Keratinocyte (primary cell): Measurements from ENCODE around the gene SUOX. TPM values are rescaled to one million over a fixed set of nuclear protein-coding genes. Genes with fewer than 3 reads are reported as not detected.

Experiments used
- DNase-seq: peaks from one replicate; pipeline ENCODE4 v3.0.0-alpha.2; 2011; ENCODE audit warnings: low read depth, missing footprints, low spot score
- FAIRE-seq: peaks from 2 replicates; lab custom pipeline; 2011; peaks lifted over from hg19 to GRCh38; lab: Jason Lieb, UNC
- H2AFZ ChIP-seq: 2 replicates; pipeline ENCODE4 v1.6.0; 2012; ENCODE audit warnings: low read length, control low read depth, inconsistent platforms; ENCODE audit not compliant: control insufficient read depth
- H3K27ac ChIP-seq: 2 replicates; pipeline ENCODE4 v1.5.1; 2011; ENCODE audit warnings: low read length; ENCODE audit not compliant: control insufficient read depth, insufficient read depth
- H3K27me3 ChIP-seq: 3 replicates; pipeline ENCODE4 v1.6.0; 2011; ENCODE audit warnings: low read length; ENCODE audit not compliant: control insufficient read depth, insufficient read depth; ENCODE audit errors: extremely low read depth
- H3K36me3 ChIP-seq, 2 experiments: 2 replicates in 1 of 2; 3 replicates in 1 of 2; pipeline ENCODE4 v1.5.1; 2011; ENCODE audit warnings: low read length in 2 of 2, mild to moderate bottlenecking in 1 of 2; ENCODE audit not compliant: control insufficient read depth in 2 of 2, insufficient read depth in 2 of 2; ENCODE audit errors: extremely low read depth in 1 of 2
- H3K4me1 ChIP-seq: 3 replicates; pipeline ENCODE4 v1.5.1; 2011; ENCODE audit warnings: low read length; ENCODE audit not compliant: control insufficient read depth, insufficient read depth; ENCODE audit errors: extremely low read depth
- H3K4me2 ChIP-seq: 3 replicates; pipeline ENCODE4 v1.6.0; 2011; ENCODE audit warnings: low read depth, low read length; ENCODE audit not compliant: control insufficient read depth, insufficient read depth; ENCODE audit errors: extremely low read depth
- H3K4me3 ChIP-seq, 3 experiments: fragments of 200-600 bp in 1 of 3; sonication (generic) in 1 of 3; 2 replicates in 2 of 3; 3 replicates in 1 of 3; pipeline ENCODE4 v1.5.1; 2011 to 2016; ENCODE audit warnings: low read length in 3 of 3, mild to moderate bottlenecking in 3 of 3, control low read depth in 2 of 3, inconsistent platforms in 1 of 3, low read depth in 1 of 3, mixed read lengths in 1 of 3, mixed run types in 1 of 3, moderate library complexity in 1 of 3; ENCODE audit not compliant: control insufficient read depth in 2 of 3, insufficient read depth in 2 of 3; ENCODE audit errors: extremely low read depth in 1 of 3
- H3K79me2 ChIP-seq: 2 replicates; pipeline ENCODE4 v1.6.0; 2012; ENCODE audit warnings: low read length; ENCODE audit not compliant: control insufficient read depth, insufficient read depth
- H3K9ac ChIP-seq: 3 replicates; pipeline ENCODE4 v1.6.0; 2011; ENCODE audit warnings: low read length; ENCODE audit not compliant: control insufficient read depth, insufficient read depth; ENCODE audit errors: extremely low read depth
- H3K9me1 ChIP-seq: 3 replicates; pipeline ENCODE4 v1.6.0; 2011; ENCODE audit warnings: low read length; ENCODE audit not compliant: control insufficient read depth, insufficient read depth; ENCODE audit errors: extremely low read depth
- H3K9me3 ChIP-seq: 2 replicates; pipeline ENCODE4 v1.5.1; 2012; ENCODE audit warnings: low read depth, low read length; ENCODE audit not compliant: control insufficient read depth
- H4K20me1 ChIP-seq: 3 replicates; pipeline ENCODE4 v1.6.0; 2011; ENCODE audit warnings: low read length; ENCODE audit not compliant: control insufficient read depth, insufficient read depth; ENCODE audit errors: extremely low read depth
- CTCF ChIP-seq, 3 experiments: IDR thresholded peaks in 1 of 3; conservative IDR thresholded peaks in 1 of 3; optimal IDR thresholded peaks in 1 of 3; 2 replicates in 2 of 3; 3 replicates in 1 of 3; pipeline versions ENCODE3 to v1.5.1; 2011; ENCODE audit warnings: low read length in 3 of 3, mild to moderate bottlenecking in 3 of 3, moderate library complexity in 2 of 3, control low read depth in 1 of 3, inconsistent platforms in 1 of 3; ENCODE audit not compliant: insufficient read depth in 2 of 3; ENCODE audit errors: extremely low read depth in 1 of 3
- EZH2 ChIP-seq: IDR thresholded peaks from one replicate; pipeline ENCODE4 v1.6.1; 2012; ENCODE audit warnings: inconsistent platforms, mild to moderate bottlenecking, low read length, moderate library complexity
- dilution Hi-C: fragments of 300-500 bp; cut with MboI; formaldehyde crosslinking; loops from one replicate; pipeline ENCODE4 v1.7.0; 2020; ENCODE audit warnings: low sequenced_read_pairs; ENCODE audit not compliant: extremely low pct_ligation_motif_present
- polyA plus RNA-seq, 5 experiments: library from polyadenylated mRNA; depleted of rRNA in 3 of 5; stranded (reverse) in 3 of 5; stranded (forward) in 1 of 5; unstranded in 1 of 5; fragments of >200 nt; gene quantifications; 1 replicate in 1 of 5; 2 replicates in 3 of 5; 3 replicates in 1 of 5; pipeline versions ENCODE4 v1.2.1 to v1.2.3, GENCODE V29; 2011 to 2012; ENCODE audit warnings: missing spikeins in 2 of 5, low read depth in 1 of 5, low replicate concordance in 1 of 5

The SUOX gene
- polyA plus RNA-seq, 1 donor (not counting 4 experiments of a cell fraction or from before 2014, with no cell fraction given): 9.0 TPM

- Histone ChIP-seq H2AFZ (no peak overlapping the region), H3K4me2 (no peak overlapping the region), H3K9me3 (no peaks in the 10 kb centered on the region), H3K36me3 (peaks cover 3 to 5% of the 10 kb centered on the region in 2 experiments), H4K20me1 (peaks cover 2% of the 10 kb centered on the region), H3K79me2 (peaks cover 14% of the 10 kb centered on the region), H3K9me1 (no peaks in the 10 kb centered on the region), H3K4me1 (peaks cover 11% of the 10 kb centered on the region), H3K27me3 (no peaks in the 10 kb centered on the region), H3K4me3 (no peak overlapping the region), H3K27ac (no peak overlapping the region), H3K9ac (no peak overlapping the region)
- FAIRE-seq (no peak), DNase-seq (no peak)
- dilution Hi-C loops: no loop called here
- TF ChIP-seq EZH2 (no peak), CTCF (optimal IDR thresholded peaks at IDR 0.05 in 1 of 3, IDR thresholded peaks at IDR 0.05 in 1 of 3, conservative IDR thresholded peaks at IDR 0.05 in 1 of 3; ENCODE audit: extremely low read depth in 1 of 3, insufficient read depth in 2 of 3, low read length in 3 of 3) (no peak)
These were observed 41.1 kb downstream of the SUOX start for GRCh38 chr12:56038022-56038655.

- no peak overlapping the region for H2AFZ ChIP-seq
- no peak overlapping the region for H3K9ac ChIP-seq
- no peaks in the 10 kb centered on the region for H3K27me3 ChIP-seq
- no peak overlapping the region for H3K4me2 ChIP-seq
- H3K9me3 ChIP-seq: no peaks in the 10 kb centered on the region
- FAIRE-seq: no peak
- H3K27ac ChIP-seq: no peak overlapping the region
- H3K9me1 ChIP-seq: no peaks in the 10 kb centered on the region
- DNase-seq: no peak
- TF ChIP-seq EZH2: no peak
- TF ChIP-seq CTCF (optimal IDR thresholded peaks at IDR 0.05 in 1 of 3, IDR thresholded peaks at IDR 0.05 in 1 of 3, conservative IDR thresholded peaks at IDR 0.05 in 1 of 3; ENCODE audit: extremely low read depth in 1 of 3, insufficient read depth in 2 of 3, low read length in 3 of 3): no peak
- peaks cover 2% of the 10 kb centered on the region for H4K20me1 ChIP-seq
- H3K4me1 ChIP-seq: peaks cover 18% of the 10 kb centered on the region
- H3K36me3 ChIP-seq: peaks cover 8 to 18% of the 10 kb centered on the region in 2 experiments
- dilution Hi-C loops: no loop called here
- peaks cover 22% of the 10 kb centered on the region for H3K79me2 ChIP-seq
- H3K4me3 ChIP-seq: no peak overlapping the region
These were observed 43.1 kb downstream of the SUOX start for GRCh38 chr12:56040151-56040550.
